CD4-positive, alpha-beta T cell (primary cell): ENCODE measurements around the gene PHF3. TPM values are rescaled to one million over a fixed set of nuclear protein-coding genes. Genes with fewer than 3 reads are reported as not detected.

Experiments
- ATAC-seq: fragments of 200-7000 bp; cut with Tn5 transposase; one replicate; pipeline ENCODE4 v1.10.0; 2022; ENCODE audit warnings: mild to moderate bottlenecking; ENCODE audit not compliant: poor library complexity
- CTCF ChIA-PET: fragments of 350-600 bp; sonication (Branson Sonifier 250); formaldehyde crosslinking; loops from one replicate; lab custom pipeline; 2021; ENCODE audit warnings: antibody characterized with exemption, inconsistent platforms; lab: Charles Lee
- POLR2A ChIA-PET: fragments of 350-600 bp; sonication (Branson Sonifier 250); formaldehyde crosslinking; loops from one replicate; lab custom pipeline; 2021; ENCODE audit warnings: antibody characterized with exemption, inconsistent platforms; lab: Charles Lee
- DNase-seq, 14 experiments: peaks; one replicate each; pipeline ENCODE4 v3.0.0-alpha.2; 2013 to 2020; ENCODE audit warnings: mixed read lengths in 2 of 14
- H3K27ac ChIP-seq, 2 donors: one replicate each; pipeline versions ENCODE4 v1.5.1 to v1.7.0; 2013; ENCODE audit warnings: low read length in 2 of 2, low read depth in 1 of 2, mild to moderate bottlenecking in 1 of 2
- H3K27me3 ChIP-seq, 2 experiments: 1 replicate in 1 of 2; 2 replicates in 1 of 2; pipeline versions ENCODE4 v1.6.1 to v1.7.0; 2013; ENCODE audit warnings: low read length in 2 of 2, control low read depth in 1 of 2, mild to moderate bottlenecking in 1 of 2, moderate library complexity in 1 of 2; ENCODE audit not compliant: insufficient read depth in 2 of 2, control insufficient read depth in 1 of 2
- H3K36me3 ChIP-seq: one replicate; pipeline ENCODE4 v1.6.1; 2013; ENCODE audit warnings: low read length, control low read depth; ENCODE audit not compliant: insufficient read depth
- H3K4me1 ChIP-seq: one replicate; pipeline ENCODE4 v1.6.1; 2013; ENCODE audit warnings: low read length, control low read depth; ENCODE audit not compliant: insufficient read depth
- H3K4me3 ChIP-seq: one replicate; pipeline ENCODE4 v1.5.1; 2013; ENCODE audit warnings: mild to moderate bottlenecking, low read length, moderate library complexity
- H3K9me3 ChIP-seq, 2 experiments: 1 replicate in 1 of 2; 2 replicates in 1 of 2; pipeline versions ENCODE4 v1.6.1 to v1.7.0; 2013; ENCODE audit warnings: low read length in 2 of 2, mild to moderate bottlenecking in 2 of 2, control low read depth in 1 of 2, moderate library complexity in 1 of 2; ENCODE audit not compliant: control insufficient read depth in 1 of 2, insufficient read depth in 1 of 2
- H3K27ac Mint-ChIP-seq: one replicate; pipeline ENCODE4 v1.8.0; 2020; ENCODE audit warnings: mixed read lengths
- H3K27me3 Mint-ChIP-seq: one replicate; pipeline ENCODE4 v1.8.0; 2021; ENCODE audit warnings: mixed read lengths
- H3K36me3 Mint-ChIP-seq: one replicate; pipeline ENCODE4 v1.8.0; 2021; ENCODE audit warnings: low read depth, mixed read lengths
- H3K4me1 Mint-ChIP-seq: one replicate; pipeline ENCODE4 v1.8.0; 2021; ENCODE audit warnings: low read depth, mixed read lengths
- H3K4me3 Mint-ChIP-seq: one replicate; pipeline ENCODE4 v1.8.0; 2020; ENCODE audit warnings: mild to moderate bottlenecking, mixed read lengths
- H3K9me3 Mint-ChIP-seq: one replicate; pipeline ENCODE4 v1.8.0; 2020; ENCODE audit warnings: mixed read lengths
- intact Hi-C, 2 experiments: fragments of 100-400 bp; cut with DNase I in 1 of 2; cut with micrococcal nuclease in 1 of 2; formaldehyde crosslinking; loops; one replicate each; pipeline versions ENCODE4 v1.15.1 to v1.9.0; 2023 to 2025; cut with DNase I, micrococcal nuclease
- total RNA-seq, 174 experiments: library from RNA in 2 of 174; stranded (reverse) in 2 of 174; gene quantifications; one replicate each; pipeline ENCODE4 v1.2.3 and lab custom pipeline; 2021 to 2026
- TF ChIP-seq, protein P1 (sequence below): fragments of 200-600 bp; IDR thresholded peaks from one replicate; pipeline ENCODE4 v1.8.0; 2022; ENCODE audit warnings: antibody characterized with exemption, mild to moderate bottlenecking

Gene PHF3
- total RNA-seq, 2 experiments from 2014 or later, result 125 to 136 TPM

DNA sequence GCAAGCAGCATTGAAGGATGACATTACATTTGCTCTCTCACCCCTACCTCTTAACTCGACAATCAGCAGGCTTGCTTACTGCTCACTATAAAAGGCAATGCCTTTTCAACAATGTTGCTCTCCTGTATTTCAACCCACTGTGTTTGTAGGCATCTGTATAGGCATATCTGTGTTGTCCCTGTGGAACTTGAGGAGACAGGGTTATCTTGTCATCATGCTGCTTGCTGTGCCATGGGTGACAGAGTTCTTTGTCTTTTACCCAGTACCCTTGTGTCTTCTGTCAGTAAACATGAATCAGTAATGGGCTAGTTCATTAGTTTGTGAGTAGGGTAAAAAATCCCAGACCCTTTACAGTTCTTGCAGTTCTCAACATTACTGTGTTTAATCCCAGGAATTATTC, 25.2 kb downstream of the PHF3 start:
- TF ChIP-seq, protein P1, sequence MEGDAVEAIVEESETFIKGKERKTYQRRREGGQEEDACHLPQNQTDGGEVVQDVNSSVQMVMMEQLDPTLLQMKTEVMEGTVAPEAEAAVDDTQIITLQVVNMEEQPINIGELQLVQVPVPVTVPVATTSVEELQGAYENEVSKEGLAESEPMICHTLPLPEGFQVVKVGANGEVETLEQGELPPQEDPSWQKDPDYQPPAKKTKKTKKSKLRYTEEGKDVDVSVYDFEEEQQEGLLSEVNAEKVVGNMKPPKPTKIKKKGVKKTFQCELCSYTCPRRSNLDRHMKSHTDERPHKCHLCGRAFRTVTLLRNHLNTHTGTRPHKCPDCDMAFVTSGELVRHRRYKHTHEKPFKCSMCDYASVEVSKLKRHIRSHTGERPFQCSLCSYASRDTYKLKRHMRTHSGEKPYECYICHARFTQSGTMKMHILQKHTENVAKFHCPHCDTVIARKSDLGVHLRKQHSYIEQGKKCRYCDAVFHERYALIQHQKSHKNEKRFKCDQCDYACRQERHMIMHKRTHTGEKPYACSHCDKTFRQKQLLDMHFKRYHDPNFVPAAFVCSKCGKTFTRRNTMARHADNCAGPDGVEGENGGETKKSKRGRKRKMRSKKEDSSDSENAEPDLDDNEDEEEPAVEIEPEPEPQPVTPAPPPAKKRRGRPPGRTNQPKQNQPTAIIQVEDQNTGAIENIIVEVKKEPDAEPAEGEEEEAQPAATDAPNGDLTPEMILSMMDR, result no peak

DNA sequence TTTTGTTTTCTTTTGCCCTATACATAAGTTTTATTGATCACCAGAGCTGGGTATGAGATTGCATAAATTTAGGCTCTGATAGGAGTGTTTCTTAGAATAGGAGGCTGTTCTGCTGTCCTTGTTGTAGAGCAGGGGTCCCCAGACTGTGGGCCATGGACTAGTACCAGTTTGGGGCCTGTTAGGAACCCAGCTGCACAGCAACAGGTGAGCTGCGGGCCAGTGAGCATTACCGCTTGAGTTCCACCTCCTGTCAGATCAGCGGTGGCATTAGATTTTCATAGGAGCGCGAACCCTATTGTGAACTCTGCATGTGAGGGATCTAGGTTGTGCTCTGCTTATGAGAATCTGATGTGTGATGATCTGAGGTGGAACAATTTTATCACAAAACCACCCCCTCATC, 26.2 kb downstream of the PHF3 start:
- intact Hi-C loops, result loop anchor here in 1 of 2 experiments (2.0 kb wide), 1 partner anchor 13 kb away; no protein-coding TSS in a partner anchor
- Histone ChIP-seq H3K36me3 (no peaks in the 10 kb centered on the region), H3K27ac (no peak overlapping the region), H3K27me3 (no peaks in the 10 kb centered on the region), H3K4me1 (peaks cover 24% of the 10 kb centered on the region), H3K4me3 (no peak overlapping the region), H3K9me3 (no peaks in the 10 kb centered on the region)
- peaks cover 91% of the 10 kb centered on the region for H3K4me1 Mint-ChIP-seq
- POLR2A ChIA-PET, result interaction anchor here (0.9 kb wide), 1 partner anchor 26 kb away, joined by 3 read pairs; the partner anchor contains the start of gene PHF3
- H3K27ac Mint-ChIP-seq, result peak overlapping the region; percentile 9
- ATAC-seq (no peak), DNase-seq (no peak)
- no peaks in the 10 kb centered on the region for H3K9me3 Mint-ChIP-seq
- H3K27me3 Mint-ChIP-seq, result no peaks in the 10 kb centered on the region
- TF ChIP-seq, protein P1, result no peak
- CTCF ChIA-PET, result no interaction called here
- H3K4me3 Mint-ChIP-seq, result no peak overlapping the region
- peaks cover 7% of the 10 kb centered on the region for H3K36me3 Mint-ChIP-seq

More for the DNA sequence above, 25.2 kb downstream of the PHF3 start:
- Mint-ChIP-seq H3K36me3 (no peaks in the 10 kb centered on the region), H3K4me3 (no peak overlapping the region), H3K9me3 (no peaks in the 10 kb centered on the region), H3K27me3 (no peaks in the 10 kb centered on the region), H3K27ac (no peak overlapping the region), H3K4me1 (peaks cover 93% of the 10 kb centered on the region)
- DNase-seq, result no peak
- Histone ChIP-seq H3K9me3 (no peaks in the 10 kb centered on the region), H3K4me3 (no peak overlapping the region), H3K27me3 (no peaks in the 10 kb centered on the region), H3K36me3 (no peaks in the 10 kb centered on the region), H3K4me1 (peaks cover 25% of the 10 kb centered on the region), H3K27ac (no peak overlapping the region)
- POLR2A ChIA-PET, result interaction anchor here (1.0 to 3.7 kb wide), 2 partner anchors 24 to 26 kb away, joined by 3 to 23 read pairs; partner anchors contain the start of gene PHF3
- CTCF ChIA-PET, result no interaction called here
- no peak for ATAC-seq
- intact Hi-C loops, result loop anchor here in 1 of 2 experiments (2.0 kb wide), 1 partner anchor 14 kb away; no protein-coding TSS in a partner anchor

DNA sequence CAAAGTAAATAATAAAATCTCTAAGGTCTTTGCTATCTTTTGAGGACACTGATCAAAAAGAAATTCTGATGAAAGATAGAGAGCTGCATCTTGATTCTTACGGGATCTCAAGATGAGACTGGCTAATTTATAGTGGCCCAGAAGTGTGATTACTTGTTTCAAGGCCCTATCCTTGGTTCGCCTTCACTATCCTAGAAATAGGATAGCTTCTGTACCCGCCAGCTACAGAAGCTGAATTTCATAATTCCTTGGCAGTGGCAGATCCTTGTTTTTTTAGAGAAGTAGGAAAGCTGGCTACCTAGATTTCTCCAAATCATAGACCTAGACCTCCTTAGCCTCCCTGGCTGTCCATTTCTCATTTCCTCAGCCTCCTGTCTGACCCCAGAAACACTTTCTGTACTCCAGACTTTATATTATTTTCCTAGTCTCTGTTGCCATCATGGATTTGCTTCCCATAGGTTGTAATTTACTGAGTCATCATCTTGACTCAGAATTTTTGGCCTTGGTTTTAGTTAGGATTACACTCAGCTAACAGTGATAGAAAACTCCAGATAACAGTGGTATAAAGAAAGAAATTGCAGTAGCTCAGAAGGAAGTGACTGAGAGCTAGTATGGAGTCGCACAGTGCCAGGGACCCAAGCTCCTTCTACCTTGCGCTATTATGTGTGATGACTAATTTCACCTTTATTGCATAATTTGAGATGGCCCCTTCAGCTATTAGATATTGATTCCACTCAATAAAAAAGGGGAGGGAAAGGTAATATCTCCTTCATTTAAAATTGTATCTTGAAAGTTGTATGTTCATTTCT, 27.7 kb downstream of the PHF3 start:
- H3K4me1 ChIP-seq, result peaks cover 24% of the 10 kb centered on the region
- DNase-seq, result no peak
- no peaks in the 10 kb centered on the region for H3K27me3 Mint-ChIP-seq
- no peak overlapping the region for H3K27ac ChIP-seq
- intact Hi-C loops, result no loop called here
- H3K36me3 ChIP-seq, result peaks cover 2% of the 10 kb centered on the region
- POLR2A ChIA-PET, result interaction anchor here (1.2 kb wide), 1 partner anchor 27 kb away, joined by 9 read pairs; the partner anchor contains the start of gene PHF3
- no peaks in the 10 kb centered on the region for H3K9me3 Mint-ChIP-seq
- H3K4me1 Mint-ChIP-seq, result peaks cover 90% of the 10 kb centered on the region
- CTCF ChIA-PET, result interaction anchor here (1.0 to 1.6 kb wide), 2 partner anchors 18 to 65 kb away, joined by 3 to 8 read pairs; no protein-coding TSS in a partner anchor
- no peaks in the 10 kb centered on the region for H3K9me3 ChIP-seq
- TF ChIP-seq, protein P1, result no peak
- ATAC-seq, result no peak
- H3K27me3 ChIP-seq, result no peaks in the 10 kb centered on the region
- H3K36me3 Mint-ChIP-seq, result peaks cover 15% of the 10 kb centered on the region
- no peak overlapping the region for H3K4me3 Mint-ChIP-seq
- no peak overlapping the region for H3K4me3 ChIP-seq
- no peak overlapping the region for H3K27ac Mint-ChIP-seq
